ENCODE results near the gene S1PR1.

The S1PR1 gene

GRCh38 chr1:101282314-101283038, 45.7 kb downstream of the S1PR1 start:
- FAIRE-seq, result no peak

GRCh38 chr1:101283443-101283842, 46.6 kb downstream of the S1PR1 start:
- FAIRE-seq, result no peak

GRCh38 chr1:101284021-101284420, 47.2 kb downstream of the S1PR1 start:
- no peak for FAIRE-seq

GRCh38 chr1:101284622-101285218, 47.9 kb downstream of the S1PR1 start:
- FAIRE-seq, result no peak

GRCh38 chr1:101285922-101286570, 49.2 kb downstream of the S1PR1 start:
- no peak for FAIRE-seq

GRCh38 chr1:101288491-101288944, 51.7 kb downstream of the S1PR1 start:
- FAIRE-seq, result peak; percentile 51

- FAIRE-seq, result no peak
These were observed 53.5 kb downstream of the S1PR1 start for GRCh38 chr1:101290119-101290921.
